ENCODE results near the gene MYH14.

MYH14 gene

DNA sequence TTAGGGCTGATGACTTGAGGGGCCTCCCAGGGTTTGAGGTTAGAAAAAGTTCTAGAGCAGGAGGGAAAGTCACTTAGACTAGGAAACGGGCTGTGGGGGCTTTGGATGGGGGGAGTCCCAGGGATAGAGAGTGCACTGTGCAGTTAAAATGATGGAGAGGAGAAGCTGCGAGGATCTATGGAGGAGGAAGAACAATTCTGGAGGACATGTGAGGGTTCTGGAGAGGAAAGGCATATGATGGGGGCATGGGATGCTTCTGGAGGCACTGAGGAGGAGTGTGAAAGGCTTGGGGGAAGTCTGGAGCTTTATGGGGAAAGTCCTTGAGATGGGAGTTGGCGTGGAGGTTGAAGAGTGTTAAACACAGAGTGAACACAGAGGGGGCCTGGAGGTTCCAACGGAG is 123.6 kb downstream of the MYH14 start:
- H3K9me3 ChIP-seq (ENCODE audit: insufficient read depth, low read length): no peaks in the 10 kb centered on the region
- H3K9me2 ChIP-seq (replicated peaks; ENCODE audit: insufficient read depth, low read length): no peaks in the 10 kb centered on the region
- 0 out of 2 replicates have a peak, but pooled peaks cover 9% of the 10 kb centered on the region for H4K20me1 ChIP-seq (ENCODE audit: low read depth, low read length)
- no peak overlapping the region for H3K9ac ChIP-seq (ENCODE audit: low read length)
- peak overlapping the region; percentile 32 for H3K4me3 ChIP-seq (ENCODE audit: insufficient read depth, low read length, poor library complexity, severe bottlenecking)
- no peak overlapping the region for H3K27ac ChIP-seq (ENCODE audit: low read depth, low read length)
- H2AFZ ChIP-seq (ENCODE audit: low read depth, low read length, severe bottlenecking): no peak overlapping the region
- 0 out of 2 replicates have a peak, but pooled peaks cover 3% of the 10 kb centered on the region for H3K79me2 ChIP-seq (ENCODE audit: insufficient read depth, low read length)
- H3F3A ChIP-seq (ENCODE audit: insufficient read depth): peaks cover 15% of the 10 kb centered on the region
- no peaks in the 10 kb centered on the region for H3K27me3 ChIP-seq (ENCODE audit: low read length)
- no peak for TF ChIP-seq EZH2phosphoT487 (conservative IDR thresholded peaks at IDR 0.05; ENCODE audit: low read length)
- TF ChIP-seq, protein P1, sequence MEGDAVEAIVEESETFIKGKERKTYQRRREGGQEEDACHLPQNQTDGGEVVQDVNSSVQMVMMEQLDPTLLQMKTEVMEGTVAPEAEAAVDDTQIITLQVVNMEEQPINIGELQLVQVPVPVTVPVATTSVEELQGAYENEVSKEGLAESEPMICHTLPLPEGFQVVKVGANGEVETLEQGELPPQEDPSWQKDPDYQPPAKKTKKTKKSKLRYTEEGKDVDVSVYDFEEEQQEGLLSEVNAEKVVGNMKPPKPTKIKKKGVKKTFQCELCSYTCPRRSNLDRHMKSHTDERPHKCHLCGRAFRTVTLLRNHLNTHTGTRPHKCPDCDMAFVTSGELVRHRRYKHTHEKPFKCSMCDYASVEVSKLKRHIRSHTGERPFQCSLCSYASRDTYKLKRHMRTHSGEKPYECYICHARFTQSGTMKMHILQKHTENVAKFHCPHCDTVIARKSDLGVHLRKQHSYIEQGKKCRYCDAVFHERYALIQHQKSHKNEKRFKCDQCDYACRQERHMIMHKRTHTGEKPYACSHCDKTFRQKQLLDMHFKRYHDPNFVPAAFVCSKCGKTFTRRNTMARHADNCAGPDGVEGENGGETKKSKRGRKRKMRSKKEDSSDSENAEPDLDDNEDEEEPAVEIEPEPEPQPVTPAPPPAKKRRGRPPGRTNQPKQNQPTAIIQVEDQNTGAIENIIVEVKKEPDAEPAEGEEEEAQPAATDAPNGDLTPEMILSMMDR (IDR thresholded peaks at IDR 0.05; ENCODE audit: insufficient read depth, low read length, poor library complexity, severe bottlenecking): no peak
- peak overlapping the region; percentile 61 for H3K4me2 ChIP-seq (ENCODE audit: low read depth, low read length, poor library complexity, severe bottlenecking)
- no peaks in the 10 kb centered on the region for H3K36me3 ChIP-seq (ENCODE audit: low read length)

DNA sequence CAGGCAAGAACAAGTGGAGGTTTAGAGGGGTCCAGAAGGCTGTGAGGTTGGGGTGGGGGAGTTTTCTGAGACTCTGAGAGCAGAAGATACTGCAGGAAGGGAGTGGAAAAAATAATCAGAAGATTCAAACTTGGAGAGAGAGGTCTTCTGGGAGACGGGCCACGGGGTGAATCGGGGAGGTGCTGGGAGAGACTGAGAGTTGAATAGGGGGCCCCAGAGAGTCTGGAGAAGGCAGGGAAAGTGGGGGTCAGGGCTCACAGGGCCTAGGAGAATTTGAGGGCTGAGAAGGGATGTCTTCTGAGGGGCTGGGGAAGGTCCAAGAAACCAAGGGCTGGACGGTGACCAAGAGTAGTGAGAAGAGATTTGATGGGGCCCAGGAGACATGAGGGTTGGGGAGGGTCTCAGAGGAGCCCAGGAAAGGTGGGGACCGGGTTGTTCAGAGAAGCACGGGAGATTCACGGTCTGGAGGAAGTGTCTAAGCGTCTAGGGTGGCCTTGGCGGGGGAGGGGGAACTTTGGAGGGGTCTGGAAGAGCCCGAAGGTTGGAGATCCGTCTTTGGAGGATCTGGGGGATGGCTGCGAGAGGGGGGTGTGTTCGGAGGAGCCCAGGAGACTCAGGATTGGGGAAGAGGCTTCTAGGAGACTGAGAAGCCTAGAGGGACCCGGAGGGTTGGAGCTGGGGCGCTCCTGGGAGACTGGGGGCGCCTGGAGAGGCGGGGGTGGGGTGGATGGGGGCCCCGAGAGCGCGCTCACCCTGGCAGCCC is 124.2 kb downstream of the MYH14 start:
- H3K4me3 ChIP-seq (ENCODE audit: insufficient read depth, low read length, poor library complexity, severe bottlenecking): peak overlapping the region; percentile 32
- H3K79me2 ChIP-seq (ENCODE audit: insufficient read depth, low read length): 0 out of 2 replicates have a peak, but pooled peaks cover 3% of the 10 kb centered on the region
- H3F3A ChIP-seq (ENCODE audit: insufficient read depth): peaks cover 21% of the 10 kb centered on the region
- 0 out of 2 replicates have a peak, but pooled peaks cover 9% of the 10 kb centered on the region for H4K20me1 ChIP-seq (ENCODE audit: low read depth, low read length)
- TF ChIP-seq, protein P1 (IDR thresholded peaks at IDR 0.05; ENCODE audit: insufficient read depth, low read length, poor library complexity, severe bottlenecking): no peak
- TF ChIP-seq EZH2phosphoT487 (conservative IDR thresholded peaks at IDR 0.05; ENCODE audit: low read length): no peak
- H3K27ac ChIP-seq (ENCODE audit: low read depth, low read length): no peak overlapping the region
- no peaks in the 10 kb centered on the region for H3K9me3 ChIP-seq (ENCODE audit: insufficient read depth, low read length)
- no peaks in the 10 kb centered on the region for H3K36me3 ChIP-seq (ENCODE audit: low read length)
- no peaks in the 10 kb centered on the region for H3K9me2 ChIP-seq (replicated peaks; ENCODE audit: insufficient read depth, low read length)
- no peaks in the 10 kb centered on the region for H3K27me3 ChIP-seq (ENCODE audit: low read length)
- H3K9ac ChIP-seq (ENCODE audit: low read length): 0 out of 2 replicates have a peak overlapping the region, but pooled peaks have one; percentile 18
- H3K4me2 ChIP-seq (ENCODE audit: low read depth, low read length, poor library complexity, severe bottlenecking): peak overlapping the region; percentile 61
- no peak overlapping the region for H2AFZ ChIP-seq (ENCODE audit: low read depth, low read length, severe bottlenecking)

DNA sequence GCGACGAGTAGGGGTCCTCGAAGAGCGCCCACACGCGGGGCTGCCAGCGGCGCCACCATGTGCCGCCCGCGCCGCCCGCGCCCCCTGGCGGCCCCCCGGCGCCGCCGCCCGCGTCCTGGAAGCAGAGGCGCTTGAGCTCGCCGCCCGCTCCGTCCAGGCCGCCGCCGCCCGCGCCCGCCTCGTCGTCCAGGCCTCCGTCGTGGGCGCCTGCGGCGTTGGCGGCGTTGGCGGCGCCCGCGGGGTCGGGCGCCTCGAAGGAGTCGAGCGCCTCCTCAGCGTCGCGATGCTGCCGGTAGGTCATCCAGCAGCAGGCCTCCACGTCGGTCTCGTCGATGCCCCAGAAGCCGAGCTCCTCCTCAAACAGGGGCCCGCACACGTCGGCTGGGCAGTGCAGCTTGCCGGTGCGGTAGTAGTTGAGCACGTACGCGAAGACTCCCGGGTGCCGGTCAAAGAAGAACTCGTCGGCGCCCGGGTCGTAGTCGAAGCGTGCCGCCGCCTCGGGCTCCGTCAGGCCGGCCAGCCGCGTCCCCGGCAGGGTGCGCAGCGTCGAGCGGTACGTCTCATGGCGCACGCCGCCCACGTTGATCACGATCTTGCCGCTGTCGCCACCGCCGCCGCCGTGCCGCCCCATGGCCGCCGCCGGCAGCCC is 124.9 kb downstream of the MYH14 start:
- no peaks in the 10 kb centered on the region for H3K36me3 ChIP-seq (ENCODE audit: low read length)
- TF ChIP-seq EZH2phosphoT487 (conservative IDR thresholded peaks at IDR 0.05; ENCODE audit: low read length): no peak
- TF ChIP-seq, protein P1 (IDR thresholded peaks at IDR 0.05; ENCODE audit: insufficient read depth, low read length, poor library complexity, severe bottlenecking): no peak
- H2AFZ ChIP-seq (ENCODE audit: low read depth, low read length, severe bottlenecking): no peak overlapping the region
- no peaks in the 10 kb centered on the region for H3K9me2 ChIP-seq (replicated peaks; ENCODE audit: insufficient read depth, low read length)
- peaks cover 28% of the 10 kb centered on the region for H3F3A ChIP-seq (ENCODE audit: insufficient read depth)
- peak overlapping the region; percentile 61 for H3K4me2 ChIP-seq (ENCODE audit: low read depth, low read length, poor library complexity, severe bottlenecking)
- H3K9me3 ChIP-seq (ENCODE audit: insufficient read depth, low read length): no peaks in the 10 kb centered on the region
- 0 out of 2 replicates have a peak, but pooled peaks cover 9% of the 10 kb centered on the region for H4K20me1 ChIP-seq (ENCODE audit: low read depth, low read length)
- no peaks in the 10 kb centered on the region for H3K27me3 ChIP-seq (ENCODE audit: low read length)
- peak overlapping the region; percentile 49 for H3K4me3 ChIP-seq (ENCODE audit: insufficient read depth, low read length, poor library complexity, severe bottlenecking)
- peak overlapping the region; percentile 54 for H3K9ac ChIP-seq (ENCODE audit: low read length)
- H3K27ac ChIP-seq (ENCODE audit: low read depth, low read length): no peak overlapping the region
- H3K79me2 ChIP-seq (ENCODE audit: insufficient read depth, low read length): 0 out of 2 replicates have a peak, but pooled peaks cover 3% of the 10 kb centered on the region
